AG04450 (cell line): ENCODE results near the gene ANKRD1. TPM values are rescaled to one million over a fixed set of nuclear protein-coding genes. Genes with fewer than 3 reads are reported as not detected.
"Not testable (repeated sequence)": the region's sequence is repeated elsewhere in the genome, so short reads cannot be mapped to it uniquely, and the experiment has no call there.

Source experiments
- CTCF ChIA-PET: fragments of 300-600, 350-600 bp; formaldehyde crosslinking; extraction: SDS; loops from one replicate; lab custom pipeline; 2022; ENCODE audit warnings: antibody characterized with exemption, inconsistent platforms; lab: Charles Lee
- POLR2A ChIA-PET: fragments of 350-600 bp; formaldehyde crosslinking; extraction: SDS; loops from one replicate; lab custom pipeline; 2021; ENCODE audit warnings: antibody characterized with exemption, inconsistent platforms; lab: Yijun Ruan, JAX
- DNase-seq: peaks from one replicate; pipeline ENCODE4 v3.0.0-alpha.2; 2011; ENCODE audit warnings: low read depth, low spot score
- H3K27ac ChIP-seq: one replicate; pipeline ENCODE4 v1.5.1; 2012; ENCODE audit warnings: low read depth, low read length, control low read depth
- H3K27me3 ChIP-seq: one replicate; pipeline ENCODE4 v1.6.0; 2012; ENCODE audit warnings: low read length; ENCODE audit not compliant: control insufficient read depth, insufficient read depth
- H3K4me3 ChIP-seq: 2 replicates; pipeline ENCODE4 v1.5.1; 2011; ENCODE audit warnings: mild to moderate bottlenecking, low read depth, low read length, control low read depth
- H3K9me3 ChIP-seq: 2 replicates; pipeline ENCODE4 v1.5.1; 2012; ENCODE audit warnings: low read length; ENCODE audit not compliant: control insufficient read depth, insufficient read depth
- CTCF ChIP-seq: IDR thresholded peaks from 2 replicates; pipeline ENCODE4 v1.5.1; 2011; ENCODE audit warnings: low read depth, low read length, control low read depth, inconsistent platforms
- polyA plus RNA-seq: library from polyadenylated mRNA; depleted of rRNA; stranded (reverse); fragments of >200 nt; gene quantifications from 2 replicates; pipeline ENCODE4 v1.2.3, GENCODE V29; 2011

ANKRD1 gene
- polyA plus RNA-seq, 1 experiment: 0.53 TPM

GRCh38 chr10:90880059-90880719, 40.7 kb downstream of the ANKRD1 start:
- H3K4me3 ChIP-seq, H3K9me3 ChIP-seq, POLR2A ChIA-PET, DNase-seq, H3K27ac ChIP-seq, H3K27me3 ChIP-seq: not testable (repeated sequence)
- CTCF ChIA-PET: interaction anchor here (0.6 to 2.5 kb wide), 31 partner anchors 9 to 1057 kb away, joined by 3 to 54 read pairs (median 4); partner anchors contain the start of gene HTR7
- TF ChIP-seq CTCF: peak; percentile 67

DNA sequence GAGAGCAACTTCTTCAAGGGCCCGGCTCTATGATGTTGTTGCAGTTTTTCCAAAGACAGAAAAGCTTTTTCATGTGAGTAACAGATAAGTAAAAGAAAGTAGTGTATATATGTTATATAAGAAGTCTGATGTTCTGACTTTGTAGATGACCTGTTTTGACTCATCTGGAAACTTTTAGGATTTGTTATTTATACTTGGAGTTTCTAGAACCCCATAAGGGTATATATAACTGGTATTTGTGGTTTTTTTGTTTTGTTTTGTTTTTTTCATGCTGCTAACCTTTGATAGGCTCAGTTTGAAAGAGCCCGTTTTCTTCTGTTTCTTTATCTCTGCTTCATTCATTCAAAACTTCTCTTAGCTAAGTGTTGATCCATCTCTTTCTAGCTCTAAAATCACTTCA, 41.8 kb downstream of the ANKRD1 start:
- CTCF ChIA-PET: interaction anchor here (0.6 to 2.5 kb wide), 25 partner anchors 7 to 1059 kb away, joined by 3 to 54 read pairs (median 4); partner anchors contain the start of gene RPP30
- POLR2A ChIA-PET: no interaction called here
- no peaks in the 10 kb centered on the region for H3K9me3 ChIP-seq
- H3K27ac ChIP-seq: no peak overlapping the region
- H3K27me3 ChIP-seq: no peaks in the 10 kb centered on the region
- DNase-seq: no peak
- H3K4me3 ChIP-seq: no peak overlapping the region
- no peak for TF ChIP-seq CTCF

DNA sequence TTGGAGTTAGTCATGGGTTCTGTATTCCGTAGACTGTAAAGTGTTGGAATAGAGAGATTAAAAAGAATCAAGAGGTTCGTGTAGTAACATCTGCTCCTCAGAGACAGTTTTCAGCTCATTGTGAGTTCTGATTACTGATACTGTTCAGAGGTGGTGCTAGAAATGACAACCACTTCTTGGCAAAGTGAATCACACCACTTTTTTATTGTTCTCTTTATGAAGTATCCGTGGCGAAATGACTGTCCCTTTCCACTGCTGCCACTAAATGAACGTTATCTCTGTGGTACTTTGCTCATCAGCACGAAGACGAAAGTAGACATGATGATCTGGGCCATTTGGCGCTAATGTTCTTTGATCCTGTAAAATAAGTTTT, 48.3 kb downstream of the ANKRD1 start:
- Histone ChIP-seq H3K9me3 (peaks cover 3% of the 10 kb centered on the region), H3K27me3 (peaks cover 2% of the 10 kb centered on the region), H3K4me3 (peak overlapping the region; percentile 97), H3K27ac (no peak overlapping the region)
- CTCF ChIA-PET: interaction anchor here (0.6 to 4.2 kb wide), 7 partner anchors 10 to 517 kb away, joined by 3 to 32 read pairs (median 7); partner anchors contain the start of gene HTR7
- no peak for TF ChIP-seq CTCF
- POLR2A ChIA-PET: no interaction called here
- DNase-seq: no peak

GRCh38 chr10:90871766-90872647, 48.9 kb downstream of the ANKRD1 start, which contains the start of gene RPP30:
Gene RPP30 (plus strand): TSS chr10:90871974. CDS start chr10:90871987, 13 bp downstream.
- TF ChIP-seq CTCF: no peak
- Histone ChIP-seq H3K4me3 (peak within 1 kb of the TSS; percentile 97), H3K9me3 (peaks cover 3% of the 10 kb centered on the region), H3K27me3 (peaks cover 8% of the 10 kb centered on the region), H3K27ac (peak within 1 kb of the TSS; percentile 12)
- POLR2A ChIA-PET: interaction anchor here (0.6 kb wide), 1 partner anchor 291 kb away, joined by 5 read pairs; no protein-coding TSS in a partner anchor
- CTCF ChIA-PET: interaction anchor here (0.9 to 4.2 kb wide), 10 partner anchors 7 to 126 kb away, joined by 4 to 32 read pairs (median 6); partner anchors contain the start of gene HTR7
- DNase-seq: peak; percentile 34
